SU-DHL-6 (cell line): ENCODE results near the gene TRRAP.

Source experiments
- H2AFZ ChIP-seq: fragments of 200-600 bp; sonication (generic); 2 replicates; pipeline ENCODE4 v1.6.1; 2014; ENCODE audit warnings: low read depth, mild to moderate bottlenecking, moderate library complexity, mixed read lengths, antibody characterized with exemption, low read length; ENCODE audit not compliant: severe bottlenecking
- H3F3A ChIP-seq: fragments of 200-600 bp; shearing (Covaris generic); 2 replicates; pipeline ENCODE4 v1.6.0; 2016; ENCODE audit warnings: antibody characterized with exemption, mild to moderate bottlenecking; ENCODE audit not compliant: insufficient read depth
- H3K27ac ChIP-seq: fragments of 200-600 bp; sonication (generic); 2 replicates; pipeline ENCODE4 v1.5.1; 2016; ENCODE audit warnings: low read depth, mild to moderate bottlenecking, low read length, moderate library complexity, mixed read lengths
- H3K27me3 ChIP-seq: fragments of 200-600 bp; sonication (generic), shearing (Covaris generic); 2 replicates; pipeline ENCODE4 v1.6.0; 2014; ENCODE audit warnings: mild to moderate bottlenecking, low read length
- H3K36me3 ChIP-seq: fragments of 200-600 bp; sonication (generic); 2 replicates; pipeline ENCODE4 v1.6.1; 2014; ENCODE audit warnings: mild to moderate bottlenecking, low read length, mixed read lengths
- H3K4me2 ChIP-seq: fragments of 300-600, 200-600 bp; shearing (Covaris generic), sonication (generic); 2 replicates; pipeline ENCODE4 v1.6.0; 2014; ENCODE audit warnings: low read length, low read depth, mild to moderate bottlenecking; ENCODE audit not compliant: poor library complexity, severe bottlenecking
- H3K4me3 ChIP-seq: fragments of 200-600 bp; sonication (generic); 2 replicates; pipeline ENCODE4 v1.5.1; 2014; ENCODE audit warnings: antibody characterized with exemption, low read length, mild to moderate bottlenecking, mixed read lengths; ENCODE audit not compliant: insufficient read depth, poor library complexity, severe bottlenecking
- H3K79me2 ChIP-seq: fragments of 200-600 bp; sonication (generic); 2 replicates; pipeline ENCODE4 v1.6.1; 2014; ENCODE audit warnings: mild to moderate bottlenecking, low read length, moderate library complexity; ENCODE audit not compliant: insufficient read depth
- H3K9ac ChIP-seq: fragments of 200-600 bp; sonication (generic); 2 replicates; pipeline ENCODE4 v1.7.0; 2014; ENCODE audit warnings: mild to moderate bottlenecking, low read length
- H3K9me2 ChIP-seq: fragments of 200-600 bp; sonication (generic); replicated peaks from 2 replicates; pipeline ENCODE4 v1.6.1; 2014; ENCODE audit warnings: low read length; ENCODE audit not compliant: insufficient read depth
- H3K9me3 ChIP-seq: fragments of 200-600 bp; sonication (generic); 2 replicates; pipeline ENCODE4 v1.6.1; 2014; ENCODE audit warnings: low read length, mixed read lengths; ENCODE audit not compliant: insufficient read depth
- H4K20me1 ChIP-seq: fragments of 200-600 bp; sonication (generic); 2 replicates; pipeline ENCODE4 v1.6.1; 2014; ENCODE audit warnings: low read depth, mild to moderate bottlenecking, antibody characterized with exemption, low read length, moderate library complexity, mixed read lengths
- EZH2phosphoT487 ChIP-seq: fragments of 200-600 bp; sonication (generic), shearing (Covaris generic); conservative IDR thresholded peaks from 2 replicates; pipeline ENCODE4 v1.6.1; 2018; ENCODE audit warnings: mild to moderate bottlenecking, antibody characterized with exemption, low read length, moderate library complexity, mixed read lengths
- TF ChIP-seq, protein P1 (sequence below): fragments of 200-600 bp; sonication (generic); IDR thresholded peaks from one replicate; pipeline ENCODE4 v1.5.1; 2017; ENCODE audit warnings: antibody characterized with exemption, mild to moderate bottlenecking, low read length, moderate library complexity; ENCODE audit not compliant: insufficient read depth, poor library complexity, severe bottlenecking

Gene TRRAP

GRCh38 chr7:99054781-99055180, 176.4 kb downstream of the TRRAP start:
- Histone ChIP-seq H3K9me2 (no peaks in the 10 kb centered on the region), H2AFZ (no peak overlapping the region), H3K27me3 (no peaks in the 10 kb centered on the region), H3K79me2 (no peaks in the 10 kb centered on the region), H3K4me3 (no peak overlapping the region), H3K27ac (no peak overlapping the region), H3K4me2 (no peak overlapping the region), H3K36me3 (peaks cover 18% of the 10 kb centered on the region), H4K20me1 (no peaks in the 10 kb centered on the region), H3K9ac (no peak overlapping the region), H3F3A (0 out of 2 replicates have a peak, but pooled peaks cover 4% of the 10 kb centered on the region), H3K9me3 (no peaks in the 10 kb centered on the region)
- TF ChIP-seq EZH2phosphoT487, result no peak
- TF ChIP-seq, protein P1, sequence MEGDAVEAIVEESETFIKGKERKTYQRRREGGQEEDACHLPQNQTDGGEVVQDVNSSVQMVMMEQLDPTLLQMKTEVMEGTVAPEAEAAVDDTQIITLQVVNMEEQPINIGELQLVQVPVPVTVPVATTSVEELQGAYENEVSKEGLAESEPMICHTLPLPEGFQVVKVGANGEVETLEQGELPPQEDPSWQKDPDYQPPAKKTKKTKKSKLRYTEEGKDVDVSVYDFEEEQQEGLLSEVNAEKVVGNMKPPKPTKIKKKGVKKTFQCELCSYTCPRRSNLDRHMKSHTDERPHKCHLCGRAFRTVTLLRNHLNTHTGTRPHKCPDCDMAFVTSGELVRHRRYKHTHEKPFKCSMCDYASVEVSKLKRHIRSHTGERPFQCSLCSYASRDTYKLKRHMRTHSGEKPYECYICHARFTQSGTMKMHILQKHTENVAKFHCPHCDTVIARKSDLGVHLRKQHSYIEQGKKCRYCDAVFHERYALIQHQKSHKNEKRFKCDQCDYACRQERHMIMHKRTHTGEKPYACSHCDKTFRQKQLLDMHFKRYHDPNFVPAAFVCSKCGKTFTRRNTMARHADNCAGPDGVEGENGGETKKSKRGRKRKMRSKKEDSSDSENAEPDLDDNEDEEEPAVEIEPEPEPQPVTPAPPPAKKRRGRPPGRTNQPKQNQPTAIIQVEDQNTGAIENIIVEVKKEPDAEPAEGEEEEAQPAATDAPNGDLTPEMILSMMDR, result no peak

DNA sequence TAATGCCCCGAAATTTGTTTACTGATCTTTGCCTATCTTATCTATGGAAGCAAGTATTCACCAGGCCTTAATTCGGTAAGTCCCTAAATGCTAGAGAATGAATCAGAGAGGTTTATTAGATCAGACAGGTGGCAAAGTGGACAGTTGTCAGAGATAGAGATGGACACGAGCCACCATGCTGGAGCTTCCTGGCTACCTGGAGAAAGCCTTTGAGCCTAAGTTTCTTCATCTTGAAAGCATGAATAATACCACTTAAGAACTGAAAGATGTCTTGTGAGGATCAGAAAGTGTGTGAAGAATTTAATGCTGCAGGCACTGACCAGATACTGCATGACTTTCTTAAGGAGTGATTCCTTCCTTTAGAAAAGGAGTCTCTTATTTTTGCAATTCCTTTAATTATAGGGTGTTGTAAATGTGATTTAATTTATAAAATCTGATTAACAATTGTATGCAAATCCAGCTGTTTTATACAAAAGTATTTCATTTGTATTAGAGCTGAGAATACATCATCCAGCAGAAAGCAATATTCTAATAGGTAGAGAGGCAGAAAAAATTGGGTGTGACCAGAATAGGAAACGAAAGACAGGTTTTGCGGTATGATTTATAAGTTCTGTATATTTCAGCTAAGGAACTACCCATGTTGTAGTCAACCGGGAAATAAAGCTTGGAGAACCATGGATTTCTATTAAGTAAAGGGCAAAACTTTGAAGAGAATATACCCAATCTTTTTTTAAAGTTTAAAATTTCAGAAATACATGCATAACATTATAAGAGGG, 182.9 kb downstream of the TRRAP start:
- Histone ChIP-seq H3K4me3 (no peak overlapping the region), H3K4me2 (no peak overlapping the region), H2AFZ (no peak overlapping the region), H3K79me2 (peaks cover 23% of the 10 kb centered on the region), H3K9me2 (no peaks in the 10 kb centered on the region), H3K9ac (no peak overlapping the region), H4K20me1 (no peaks in the 10 kb centered on the region), H3K27ac (no peak overlapping the region), H3K36me3 (no peaks in the 10 kb centered on the region), H3K27me3 (no peaks in the 10 kb centered on the region), H3K9me3 (no peaks in the 10 kb centered on the region), H3F3A (no peaks in the 10 kb centered on the region)
- no peak for TF ChIP-seq EZH2phosphoT487
- TF ChIP-seq, protein P1, result no peak
